Fibroblast of villous mesenchyme (primary cell): ENCODE results near the gene TBC1D4. TPM values are rescaled to one million over a fixed set of nuclear protein-coding genes. Genes with fewer than 3 reads are reported as not detected.

Experiments
- DNase-seq: peaks from one replicate; pipeline ENCODE4 v3.0.0-alpha.2; 2010; ENCODE audit warnings: low read depth
- H3K4me3 ChIP-seq: 2 replicates; pipeline ENCODE4 v1.5.1; 2011; ENCODE audit warnings: low read depth, mild to moderate bottlenecking, low read length
- CTCF ChIP-seq: IDR thresholded peaks from 2 replicates; pipeline ENCODE4 v1.5.1; 2012; ENCODE audit warnings: low read depth, mild to moderate bottlenecking, low read length; ENCODE audit not compliant: insufficient read depth
- total RNA-seq: library from RNA; depleted of rRNA; stranded (reverse); fragments of >200 nt; gene quantifications from 2 replicates; pipeline ENCODE4 v1.2.3, GENCODE V29; 2012

The TBC1D4 gene
- total RNA-seq, 1 donor: 34.5 TPM

- DNase-seq: no peak
- H3K4me3 ChIP-seq: no peak overlapping the region
- TF ChIP-seq CTCF: no peak
These were observed 150.1 kb downstream of the TBC1D4 start for GRCh38 chr13:75331792-75332349.

GRCh38 chr13:75330770-75331169, 151.2 kb downstream of the TBC1D4 start:
- no peak for DNase-seq
- no peak overlapping the region for H3K4me3 ChIP-seq
- no peak for TF ChIP-seq CTCF

GRCh38 chr13:75329723-75330122, 152.2 kb downstream of the TBC1D4 start:
- H3K4me3 ChIP-seq: no peak overlapping the region
- TF ChIP-seq CTCF: no peak
- no peak for DNase-seq

GRCh38 chr13:75329097-75329496, 152.9 kb downstream of the TBC1D4 start:
- no peak overlapping the region for H3K4me3 ChIP-seq
- DNase-seq: no peak
- TF ChIP-seq CTCF: no peak

- no peak for TF ChIP-seq CTCF
- no peak for DNase-seq
- H3K4me3 ChIP-seq: no peak overlapping the region
These were observed 154.8 kb downstream of the TBC1D4 start for GRCh38 chr13:75327135-75327510.

- no peak for TF ChIP-seq CTCF
- peak; percentile 57 for DNase-seq
- peak overlapping the region; percentile 14 for H3K4me3 ChIP-seq
These were observed 155.5 kb downstream of the TBC1D4 start for GRCh38 chr13:75326173-75327134.

- H3K4me3 ChIP-seq: no peak overlapping the region
- no peak for TF ChIP-seq CTCF
- no peak for DNase-seq
These were observed 156.3 kb downstream of the TBC1D4 start for GRCh38 chr13:75325711-75326110.
